ENCODE data around the gene ZSCAN32.

DNA sequence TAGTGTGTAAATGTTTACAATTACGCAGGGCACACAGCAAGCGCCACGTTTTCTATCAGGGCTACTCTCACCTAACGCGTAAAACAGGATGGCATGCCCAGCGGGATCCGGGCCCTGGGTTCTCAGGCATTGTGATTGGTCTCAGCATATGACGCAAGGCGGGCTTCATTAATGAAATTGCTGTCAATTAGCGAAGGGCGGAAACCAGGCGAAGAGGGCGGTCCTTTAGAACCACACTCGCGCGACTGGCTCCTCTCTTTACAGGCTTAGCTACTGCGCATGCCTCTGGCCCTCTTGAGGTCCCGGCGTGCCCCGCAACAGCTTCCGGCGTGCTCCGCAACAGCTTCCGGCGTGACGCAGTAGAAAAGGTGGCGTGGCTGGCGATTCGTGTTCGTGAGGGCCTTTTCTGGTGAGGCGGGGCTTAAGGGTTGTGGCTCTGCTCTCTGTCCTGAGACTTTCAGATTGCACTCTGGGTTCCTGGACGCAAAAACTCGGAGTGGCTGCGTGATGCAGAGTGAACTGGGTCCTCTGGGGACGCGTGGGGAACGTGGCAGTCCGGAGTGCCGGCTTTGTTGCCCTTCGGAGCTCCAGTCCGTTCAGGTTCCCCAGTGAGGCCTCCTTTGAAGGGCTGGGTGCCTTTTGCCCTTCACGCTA is 35.9 kb downstream of the ZSCAN32 start:
- TF ChIP-seq EZH2 (IDR thresholded peaks at IDR 0.05; ENCODE audit: insufficient read depth, poor library complexity, severe bottlenecking) (no peak), EZH2phosphoT487 (IDR thresholded peaks at IDR 0.05; ENCODE audit: insufficient read depth, low read depth) (no peak)
